Nephron progenitor cell (in vitro differentiated cells): Measurements from ENCODE around the gene COX6A2.

ENCODE experiments used
- DNase-seq: peaks from one replicate; pipeline ENCODE4 v3.0.0; 2021
- H3K27ac Mint-ChIP-seq: 2 replicates; pipeline ENCODE4 v1.8.0; 2021; ENCODE audit warnings: mild to moderate bottlenecking, moderate library complexity, mixed read lengths
- H3K27me3 Mint-ChIP-seq: 2 replicates; pipeline ENCODE4 v1.8.0; 2021; ENCODE audit warnings: mild to moderate bottlenecking, low read depth, mixed read lengths; ENCODE audit not compliant: poor library complexity
- H3K36me3 Mint-ChIP-seq: 2 replicates; pipeline ENCODE4 v1.8.0; 2021; ENCODE audit warnings: low read depth, mixed read lengths
- H3K4me1 Mint-ChIP-seq: 2 replicates; pipeline ENCODE4 v1.8.0; 2021; ENCODE audit warnings: mixed read lengths
- H3K4me3 Mint-ChIP-seq: 2 replicates; pipeline ENCODE4 v1.8.0; 2021; ENCODE audit warnings: mild to moderate bottlenecking, moderate library complexity, mixed read lengths
- H3K9me3 Mint-ChIP-seq: 2 replicates; pipeline ENCODE4 v1.8.0; 2021; ENCODE audit warnings: mild to moderate bottlenecking, moderate library complexity, mixed read lengths
- TF ChIP-seq, protein P1 (sequence below): fragments of 200-600 bp; sonication (generic); IDR thresholded peaks from 2 replicates; pipeline ENCODE4 v1.5.0; 2021; ENCODE audit warnings: antibody characterized with exemption

Gene COX6A2

GRCh38 chr16:31464348-31464769 lies 36.2 kb upstream of the COX6A2 start:
- H3K4me3 Mint-ChIP-seq: no peak overlapping the region
- H3K4me1 Mint-ChIP-seq: peaks cover 14% of the 10 kb centered on the region
- DNase-seq: no peak
- H3K9me3 Mint-ChIP-seq: no peaks in the 10 kb centered on the region
- TF ChIP-seq, protein P1, sequence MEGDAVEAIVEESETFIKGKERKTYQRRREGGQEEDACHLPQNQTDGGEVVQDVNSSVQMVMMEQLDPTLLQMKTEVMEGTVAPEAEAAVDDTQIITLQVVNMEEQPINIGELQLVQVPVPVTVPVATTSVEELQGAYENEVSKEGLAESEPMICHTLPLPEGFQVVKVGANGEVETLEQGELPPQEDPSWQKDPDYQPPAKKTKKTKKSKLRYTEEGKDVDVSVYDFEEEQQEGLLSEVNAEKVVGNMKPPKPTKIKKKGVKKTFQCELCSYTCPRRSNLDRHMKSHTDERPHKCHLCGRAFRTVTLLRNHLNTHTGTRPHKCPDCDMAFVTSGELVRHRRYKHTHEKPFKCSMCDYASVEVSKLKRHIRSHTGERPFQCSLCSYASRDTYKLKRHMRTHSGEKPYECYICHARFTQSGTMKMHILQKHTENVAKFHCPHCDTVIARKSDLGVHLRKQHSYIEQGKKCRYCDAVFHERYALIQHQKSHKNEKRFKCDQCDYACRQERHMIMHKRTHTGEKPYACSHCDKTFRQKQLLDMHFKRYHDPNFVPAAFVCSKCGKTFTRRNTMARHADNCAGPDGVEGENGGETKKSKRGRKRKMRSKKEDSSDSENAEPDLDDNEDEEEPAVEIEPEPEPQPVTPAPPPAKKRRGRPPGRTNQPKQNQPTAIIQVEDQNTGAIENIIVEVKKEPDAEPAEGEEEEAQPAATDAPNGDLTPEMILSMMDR: no peak
- H3K27ac Mint-ChIP-seq: no peak overlapping the region
- H3K36me3 Mint-ChIP-seq: peaks cover 23% of the 10 kb centered on the region
- no peaks in the 10 kb centered on the region for H3K27me3 Mint-ChIP-seq

DNA sequence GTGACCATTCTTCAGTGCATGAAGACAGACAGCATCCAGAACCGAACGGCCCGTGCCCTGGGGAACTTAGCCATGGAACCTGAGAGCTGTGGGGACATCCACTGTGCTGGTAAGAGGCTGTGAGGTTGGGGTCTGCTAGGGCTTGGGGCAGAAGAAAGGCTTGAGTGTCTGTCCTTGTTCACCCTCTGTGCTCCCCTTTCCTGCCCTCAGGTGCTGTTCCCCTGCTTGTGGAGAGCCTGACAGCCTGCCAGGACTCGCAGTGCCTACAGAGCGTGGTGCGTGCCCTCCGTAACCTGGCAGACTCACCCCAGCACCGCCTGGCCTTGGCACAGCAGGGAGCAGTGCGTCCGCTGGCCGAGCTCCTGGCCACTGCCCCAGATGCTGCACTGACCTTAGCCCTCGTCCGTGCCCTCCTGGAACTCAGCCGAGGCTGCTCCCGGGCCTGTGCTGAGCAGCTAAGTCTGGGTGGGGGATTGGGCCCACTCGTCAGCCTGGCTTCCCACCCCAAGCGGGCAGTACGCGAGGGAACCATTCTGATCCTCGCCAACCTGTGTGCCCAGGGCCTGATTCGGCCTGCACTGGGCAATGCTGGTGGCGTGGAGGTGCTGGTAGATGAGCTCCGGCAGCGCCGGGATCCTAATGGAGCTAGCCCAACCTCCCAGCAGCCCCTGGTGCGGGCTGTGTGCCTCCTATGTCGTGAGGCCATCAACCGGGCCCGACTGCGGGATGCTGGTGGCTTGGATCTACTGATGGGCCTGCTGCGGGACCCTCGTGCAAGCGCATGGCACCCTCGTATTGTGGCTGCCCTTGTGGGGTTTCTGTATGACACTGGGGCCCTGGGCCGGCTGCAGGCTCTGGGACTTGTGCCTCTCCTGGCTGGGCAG lies 34.0 kb upstream of the COX6A2 start:
- Mint-ChIP-seq H3K27me3 (no peaks in the 10 kb centered on the region), H3K4me1 (peaks cover 25% of the 10 kb centered on the region), H3K9me3 (no peaks in the 10 kb centered on the region), H3K4me3 (no peak overlapping the region), H3K27ac (no peak overlapping the region), H3K36me3 (peaks cover 21% of the 10 kb centered on the region)
- DNase-seq: no peak
- TF ChIP-seq, protein P1: no peak

GRCh38 chr16:31461201-31461920 lies 33.2 kb upstream of the COX6A2 start:
- DNase-seq: no peak
- peak overlapping the region; percentile 67 for H3K4me3 Mint-ChIP-seq
- H3K9me3 Mint-ChIP-seq: no peaks in the 10 kb centered on the region
- no peak overlapping the region for H3K27ac Mint-ChIP-seq
- peaks cover 33% of the 10 kb centered on the region for H3K4me1 Mint-ChIP-seq
- H3K27me3 Mint-ChIP-seq: no peaks in the 10 kb centered on the region
- peaks cover 15% of the 10 kb centered on the region for H3K36me3 Mint-ChIP-seq
- TF ChIP-seq, protein P1: no peak

DNA sequence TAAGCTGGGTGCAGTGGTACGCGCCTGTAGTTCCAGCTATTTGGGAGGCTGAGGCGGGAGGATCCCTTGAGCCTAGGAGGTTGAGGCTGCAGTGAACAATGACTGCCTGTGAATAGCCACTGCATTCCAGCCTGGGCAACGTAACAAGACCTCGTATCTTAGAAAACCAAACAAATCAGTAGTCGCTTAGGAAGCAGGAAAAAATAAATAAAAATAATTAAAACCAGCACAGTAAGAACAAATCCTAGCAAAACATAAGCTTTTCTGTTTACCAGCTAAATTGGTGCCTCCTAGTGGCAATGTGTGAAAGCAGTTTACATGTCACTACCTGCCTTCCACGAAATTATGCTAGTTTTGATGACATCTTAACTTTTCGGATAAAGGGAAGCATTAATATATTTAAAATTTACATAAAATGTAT lies 32.4 kb upstream of the COX6A2 start:
- H3K27me3 Mint-ChIP-seq: no peaks in the 10 kb centered on the region
- TF ChIP-seq, protein P1: peak; percentile 59
- H3K36me3 Mint-ChIP-seq: peaks cover 14% of the 10 kb centered on the region
- no peak for DNase-seq
- no peaks in the 10 kb centered on the region for H3K9me3 Mint-ChIP-seq
- H3K4me1 Mint-ChIP-seq: peaks cover 38% of the 10 kb centered on the region
- peak overlapping the region; percentile 89 for H3K4me3 Mint-ChIP-seq
- H3K27ac Mint-ChIP-seq: peak overlapping the region; percentile 97

DNA sequence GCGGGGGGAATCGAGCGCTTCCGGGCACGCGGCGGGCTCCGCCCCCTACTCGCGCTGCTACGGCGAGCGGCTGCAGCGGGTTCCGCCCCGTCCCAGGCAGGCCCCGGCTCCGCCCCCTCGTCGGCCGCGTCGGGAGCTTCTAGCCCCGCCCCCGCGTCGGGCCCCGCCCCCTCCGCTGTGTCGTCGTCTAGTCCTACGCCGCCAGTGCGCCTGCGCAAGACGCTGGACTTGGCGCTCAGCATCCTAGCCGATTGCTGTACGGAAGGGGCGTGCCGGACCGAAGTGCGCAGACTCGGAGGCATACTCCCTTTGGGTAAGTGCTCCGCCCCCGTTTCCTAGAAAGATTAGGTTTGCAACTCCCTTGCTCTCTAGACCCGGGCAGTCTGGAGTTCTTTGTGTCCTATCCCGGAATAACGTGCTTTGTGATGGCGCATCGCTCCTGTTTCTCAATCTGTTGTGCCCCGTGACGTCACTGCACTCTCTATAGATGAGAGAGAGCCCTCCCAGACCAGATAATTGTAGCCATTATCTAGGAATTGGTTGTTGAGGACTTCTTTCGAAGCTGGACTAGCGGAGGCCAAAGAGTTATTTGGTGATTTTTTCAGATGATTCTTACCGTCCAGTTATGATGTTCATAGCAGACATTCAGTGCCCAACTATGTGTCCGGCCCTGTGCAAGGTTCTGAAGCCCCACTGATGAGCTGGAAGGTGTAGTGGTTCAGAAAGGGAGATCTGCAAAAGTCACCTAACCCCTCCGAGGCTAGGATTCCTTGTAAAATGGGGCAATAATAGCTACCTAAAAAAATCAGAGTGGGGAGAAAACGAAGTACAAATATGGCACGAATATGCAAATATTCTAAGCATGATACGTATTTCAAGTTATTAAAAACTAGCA lies 31.8 kb upstream of the COX6A2 start:
- Mint-ChIP-seq H3K27me3 (no peaks in the 10 kb centered on the region), H3K36me3 (peaks cover 8% of the 10 kb centered on the region), H3K4me1 (peaks cover 45% of the 10 kb centered on the region), H3K4me3 (peak overlapping the region; percentile 89), H3K9me3 (no peaks in the 10 kb centered on the region), H3K27ac (peak overlapping the region; percentile 98)
- peak; percentile 100 for DNase-seq
- TF ChIP-seq, protein P1: no peak
